Activated gamma-delta T cell treated with Interleukin-2 at 50 U/mL for 16 hours (primary cell): ENCODE results near the gene GSTO1.

Experiments used
- DNase-seq: peaks from one replicate; pipeline ENCODE4 v3.0.0-alpha.2; 2020

GSTO1 gene

GRCh38 chr10:104277785-104278184 is 23.1 kb downstream of the GSTO1 start:
- DNase-seq, result no peak

DNA sequence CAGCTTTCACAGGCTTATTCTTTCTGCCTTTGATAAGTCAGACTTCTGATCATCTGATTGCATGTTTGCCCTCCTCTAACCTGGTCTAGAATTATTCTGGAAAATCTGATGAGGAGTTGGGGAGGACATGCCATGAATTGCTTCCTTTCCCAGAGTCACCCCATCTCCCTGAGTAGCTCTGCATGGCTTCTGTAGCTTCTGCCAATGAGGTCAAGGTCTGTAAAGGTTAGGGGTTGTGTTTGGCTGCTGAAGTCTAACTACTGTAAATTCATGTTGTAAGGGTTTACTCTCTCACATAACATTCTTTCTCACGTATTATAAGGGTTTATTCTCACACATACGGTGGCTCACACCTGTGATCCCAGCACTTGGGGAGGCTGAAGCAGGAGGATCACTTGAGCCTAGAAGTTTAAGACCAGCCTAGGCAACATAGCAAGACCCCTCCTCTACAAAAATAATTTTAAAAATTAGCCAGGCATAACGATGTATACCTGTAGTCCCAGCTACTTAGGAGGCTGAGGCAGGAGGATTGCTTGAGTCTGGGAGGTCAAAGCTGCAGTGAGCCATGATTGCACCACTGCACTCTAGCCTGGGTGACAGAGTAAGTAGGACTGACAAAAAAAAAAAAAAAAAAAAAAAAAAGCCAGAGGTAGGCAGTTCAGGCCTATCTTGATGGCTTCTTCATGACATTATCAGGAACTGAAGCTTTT is 25.0 kb downstream of the GSTO1 start:
- DNase-seq, result no peak

- no peak for DNase-seq
Measured at GRCh38 chr10:104281694-104282093, 27.0 kb downstream of the GSTO1 start.

DNA sequence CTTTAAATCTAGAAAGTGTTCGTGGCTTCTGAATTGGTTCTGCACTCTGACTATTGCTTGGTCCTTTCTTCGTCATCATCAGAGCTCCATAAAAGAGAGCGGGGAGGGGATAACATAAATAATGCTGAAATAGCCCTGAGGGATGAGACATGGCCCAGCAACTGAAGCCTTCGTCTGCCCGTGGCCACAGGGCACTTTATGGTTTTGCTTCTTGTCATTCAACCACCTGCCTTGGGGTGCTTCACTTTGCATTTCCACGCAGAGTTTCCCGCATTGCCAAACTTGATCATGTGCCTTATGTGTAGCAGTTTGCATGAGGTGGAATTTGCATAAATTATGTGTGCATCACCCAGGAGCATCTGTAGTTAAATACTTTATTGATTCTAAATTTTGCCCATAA is 30.2 kb downstream of the GSTO1 start:
- DNase-seq, result no peak

GRCh38 chr10:104286939-104287338 is 32.2 kb downstream of the GSTO1 start:
- DNase-seq, result no peak

GRCh38 chr10:104288355-104288754 is 33.7 kb downstream of the GSTO1 start:
- no peak for DNase-seq

GRCh38 chr10:104291439-104291951 is 36.8 kb downstream of the GSTO1 start:
- peak; percentile 89 for DNase-seq

- DNase-seq, result no peak
Measured at GRCh38 chr10:104293011-104293410, 38.3 kb downstream of the GSTO1 start.

- DNase-seq, result no peak
Measured at GRCh38 chr10:104293781-104294321, 39.2 kb downstream of the GSTO1 start.

DNA sequence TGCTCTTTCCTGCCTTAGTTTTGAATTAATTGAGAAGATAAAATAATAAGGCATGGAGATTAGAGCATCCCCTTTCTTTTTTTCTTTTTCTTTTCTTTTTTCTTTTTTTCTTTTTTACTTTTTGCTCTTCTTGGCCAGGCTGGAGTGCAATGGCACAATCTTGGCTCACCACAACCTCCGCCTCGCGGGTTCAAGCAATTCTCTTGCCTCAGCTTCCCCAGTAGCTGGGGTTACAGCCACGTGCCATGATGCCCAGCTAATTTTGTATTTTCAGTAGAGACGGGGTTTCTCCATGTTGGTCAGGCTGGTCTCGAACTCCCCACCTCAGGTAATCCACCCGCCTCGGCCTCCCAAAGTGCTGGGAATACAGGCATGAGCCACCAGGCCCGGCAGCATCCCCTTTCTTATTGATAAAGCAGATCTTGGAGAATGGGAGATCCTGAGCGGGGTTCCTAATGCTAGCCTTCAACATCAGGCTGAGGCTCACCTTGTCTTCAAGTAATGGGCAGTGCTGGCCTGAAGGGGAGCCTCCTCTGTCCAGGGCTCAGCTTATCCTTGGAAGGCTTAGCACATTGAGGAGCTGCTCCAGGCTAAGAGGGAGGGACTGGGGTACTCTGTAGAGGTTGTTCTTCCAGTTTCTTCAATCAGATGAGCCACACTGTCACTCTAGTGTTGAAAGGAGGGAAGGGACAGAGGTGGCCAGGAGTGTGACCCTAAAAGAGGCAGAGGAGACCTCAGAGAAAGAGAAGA is 42.2 kb downstream of the GSTO1 start:
- no peak for DNase-seq

- no peak for DNase-seq
Measured at GRCh38 chr10:104297697-104298660, 43.3 kb downstream of the GSTO1 start.

DNA sequence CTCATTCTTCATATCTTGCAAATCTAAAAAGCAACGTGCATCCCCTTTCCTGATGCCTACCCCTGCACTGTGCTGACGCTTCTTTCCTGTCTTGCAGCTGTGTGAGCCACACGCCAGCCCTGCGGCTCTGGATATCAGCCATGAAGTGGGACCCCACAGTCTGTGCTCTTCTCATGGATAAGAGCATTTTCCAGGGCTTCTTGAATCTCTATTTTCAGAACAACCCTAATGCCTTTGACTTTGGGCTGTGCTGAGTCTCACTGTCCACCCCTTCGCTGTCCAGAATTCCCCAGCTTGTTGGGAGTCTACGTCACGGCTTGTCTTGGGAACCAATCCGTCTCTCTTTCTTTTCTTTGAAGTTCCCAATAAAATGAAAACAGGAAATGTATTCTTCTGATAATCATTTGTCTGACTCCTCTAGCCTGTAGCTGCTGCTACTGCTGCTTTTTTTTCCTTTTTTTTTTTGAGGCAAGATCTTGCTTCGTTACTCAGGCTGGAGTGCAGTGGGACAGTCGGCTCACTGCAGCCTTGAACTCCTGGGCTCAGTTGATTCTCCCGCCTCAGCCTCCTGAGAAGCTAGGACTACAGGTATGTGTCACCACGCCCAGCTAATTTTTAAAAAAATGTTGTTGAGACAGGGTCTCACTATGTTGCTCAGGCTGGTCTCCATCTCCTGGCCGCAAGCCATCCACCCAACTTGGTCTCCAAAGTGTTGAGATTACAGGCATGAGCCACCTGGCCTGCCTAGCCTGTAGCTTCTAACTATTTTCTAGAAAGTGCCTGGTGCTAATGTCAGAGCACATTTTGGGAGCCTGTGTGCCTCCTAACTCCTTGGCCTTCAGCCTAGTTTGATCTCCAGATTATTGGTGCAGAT is 44.6 kb downstream of the GSTO1 start:
- no peak for DNase-seq

- DNase-seq, result no peak
Measured at GRCh38 chr10:104300002-104300735, 45.5 kb downstream of the GSTO1 start.

DNA sequence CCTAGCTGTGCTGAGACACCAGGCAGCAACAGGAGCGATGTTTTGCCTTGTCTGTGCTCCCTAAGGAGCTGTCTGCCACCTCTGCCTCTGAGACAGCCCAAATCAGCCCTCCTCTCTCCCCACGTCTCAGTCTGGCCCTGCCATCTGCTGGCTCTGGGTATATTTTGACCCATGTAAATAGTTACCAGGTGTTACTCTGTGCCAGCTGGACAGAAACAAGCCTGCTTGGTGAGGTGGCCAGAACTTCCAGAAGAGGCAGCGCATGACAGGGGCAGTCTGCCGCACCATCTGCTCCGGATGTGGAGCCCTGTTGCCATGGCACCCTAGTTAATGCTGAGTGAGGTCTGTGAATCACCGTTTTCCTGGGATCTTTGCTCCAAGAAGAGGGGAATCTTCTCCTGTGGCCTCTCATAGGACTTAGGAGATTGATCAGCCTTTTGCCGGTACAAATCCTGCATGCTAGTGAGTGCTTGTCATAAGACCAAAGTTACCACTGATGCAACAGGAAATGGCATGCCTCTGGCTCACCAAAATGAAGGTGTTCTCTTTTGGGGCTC is 46.1 kb downstream of the GSTO1 start:
- DNase-seq, result no peak

- no peak for DNase-seq
Measured at GRCh38 chr10:104301907-104302690, 47.4 kb downstream of the GSTO1 start.

DNA sequence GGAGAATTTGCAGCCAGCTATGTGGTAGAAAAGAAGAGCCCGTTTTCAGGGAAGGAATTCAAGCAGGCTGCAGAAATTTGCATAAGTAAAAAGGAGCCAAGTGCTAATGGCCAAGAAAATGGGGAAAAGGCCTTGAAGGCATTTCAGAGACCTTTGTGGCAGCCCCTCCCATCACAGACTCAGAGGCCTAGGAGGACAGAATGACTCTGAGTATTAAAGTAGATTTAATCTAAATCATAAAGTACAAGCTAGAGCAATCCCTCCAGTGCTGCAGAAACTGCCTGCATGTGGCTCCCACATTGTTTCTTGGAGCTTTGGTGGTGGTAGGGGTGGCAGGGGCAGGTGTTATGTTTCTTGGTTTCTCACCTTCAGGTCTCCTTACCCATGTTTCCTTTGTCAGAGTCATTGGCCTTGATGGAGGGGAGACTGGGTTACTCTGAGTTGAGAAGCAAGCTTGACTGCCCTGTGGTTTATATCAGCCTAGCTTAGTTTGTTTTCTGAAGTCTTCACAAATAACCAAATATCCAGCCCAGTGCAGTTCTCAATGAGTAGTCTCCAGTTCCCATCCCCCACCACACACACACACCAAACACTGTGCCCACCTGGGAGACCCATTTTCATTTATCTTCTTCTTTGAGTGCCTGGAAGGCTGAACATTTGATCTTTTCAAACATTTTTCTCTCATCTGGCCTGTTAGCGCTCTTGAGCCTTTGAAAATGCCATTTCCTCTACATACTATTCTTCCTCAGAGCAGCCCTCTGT is 49.1 kb downstream of the GSTO1 start:
- DNase-seq, result peak; percentile 41

- no peak for DNase-seq
Measured at GRCh38 chr10:104304356-104304745, 49.7 kb downstream of the GSTO1 start.

DNA sequence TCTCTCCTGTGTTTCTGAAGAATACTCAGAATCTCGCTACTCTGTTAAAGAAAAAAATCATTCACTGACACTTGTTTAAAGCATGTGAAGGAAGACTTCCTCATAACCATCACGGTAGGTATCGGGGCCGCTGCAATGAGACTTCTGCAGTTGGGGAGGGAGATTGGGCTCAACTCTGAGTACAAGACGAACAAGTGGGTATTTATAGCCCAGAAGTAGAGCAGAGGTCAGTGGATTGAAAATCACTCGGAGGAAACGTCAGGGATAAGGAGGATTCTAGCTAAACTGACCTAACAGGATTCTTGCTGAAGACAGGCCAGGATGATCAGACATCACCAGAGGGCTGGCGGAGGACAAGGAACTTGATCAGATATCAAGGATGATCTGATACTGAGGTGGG is 50.2 kb downstream of the GSTO1 start:
- no peak for DNase-seq

- DNase-seq, result no peak
Measured at GRCh38 chr10:104306897-104307296, 52.2 kb downstream of the GSTO1 start.
